Mammary epithelial cell (primary cell): ENCODE results near the gene C14orf132.

Experiments
- CTCF ChIP-seq, 2 donors: IDR thresholded peaks in 1 of 2; conservative IDR thresholded peaks in 1 of 2; 2 replicates each; pipeline ENCODE4 v1.5.1; 2011 to 2012; ENCODE audit warnings: inconsistent platforms in 2 of 2, low read length in 2 of 2, mild to moderate bottlenecking in 2 of 2, control low read depth in 1 of 2, low read depth in 1 of 2; ENCODE audit not compliant: insufficient read depth in 1 of 2; ENCODE audit errors: extremely low read depth in 1 of 2
- EZH2 ChIP-seq: IDR thresholded peaks from 2 replicates; pipeline ENCODE4 v1.6.1; 2012; ENCODE audit warnings: low read length, inconsistent platforms, borderline replicate concordance

GRCh38 chr14:96108061-96108795 lies 69.1 kb downstream of the C14orf132 start:
- TF ChIP-seq EZH2 = no peak
- TF ChIP-seq CTCF (conservative IDR thresholded peaks at IDR 0.05 in 1 of 2, IDR thresholded peaks at IDR 0.05 in 1 of 2; ENCODE audit: extremely low read depth in 1 of 2, insufficient read depth in 1 of 2, low read depth in 1 of 2, low read length in 2 of 2) = no peak
